GM12801 (cell line): ENCODE measurements around the gene LRIG3.

Source experiments
- TF ChIP-seq, protein P1 (sequence below): IDR thresholded peaks from one replicate; pipeline ENCODE4 v1.5.1; 2011; ENCODE audit warnings: control low read depth; ENCODE audit not compliant: insufficient read length; ENCODE audit errors: extremely low read depth

Gene LRIG3

DNA sequence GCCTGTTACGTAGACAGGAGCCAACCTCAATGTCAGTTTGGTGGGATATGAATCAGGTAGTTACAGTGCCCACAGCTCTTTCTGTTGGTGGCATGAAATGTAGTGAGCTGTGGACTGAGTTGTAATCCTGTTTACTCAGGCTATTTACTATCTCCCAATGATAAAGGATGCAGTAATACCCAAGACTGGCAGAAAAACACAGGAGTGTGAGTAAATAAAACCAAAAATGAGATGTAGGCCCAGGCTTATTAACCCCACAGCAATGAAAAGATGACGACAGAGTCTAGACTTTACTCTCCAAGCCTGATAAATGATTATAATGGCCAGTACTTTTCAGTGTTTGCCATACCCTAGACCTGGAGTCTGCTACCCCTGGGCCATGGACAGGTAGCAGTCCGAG lies 22.8 kb upstream of the LRIG3 start:
- TF ChIP-seq, protein P1, sequence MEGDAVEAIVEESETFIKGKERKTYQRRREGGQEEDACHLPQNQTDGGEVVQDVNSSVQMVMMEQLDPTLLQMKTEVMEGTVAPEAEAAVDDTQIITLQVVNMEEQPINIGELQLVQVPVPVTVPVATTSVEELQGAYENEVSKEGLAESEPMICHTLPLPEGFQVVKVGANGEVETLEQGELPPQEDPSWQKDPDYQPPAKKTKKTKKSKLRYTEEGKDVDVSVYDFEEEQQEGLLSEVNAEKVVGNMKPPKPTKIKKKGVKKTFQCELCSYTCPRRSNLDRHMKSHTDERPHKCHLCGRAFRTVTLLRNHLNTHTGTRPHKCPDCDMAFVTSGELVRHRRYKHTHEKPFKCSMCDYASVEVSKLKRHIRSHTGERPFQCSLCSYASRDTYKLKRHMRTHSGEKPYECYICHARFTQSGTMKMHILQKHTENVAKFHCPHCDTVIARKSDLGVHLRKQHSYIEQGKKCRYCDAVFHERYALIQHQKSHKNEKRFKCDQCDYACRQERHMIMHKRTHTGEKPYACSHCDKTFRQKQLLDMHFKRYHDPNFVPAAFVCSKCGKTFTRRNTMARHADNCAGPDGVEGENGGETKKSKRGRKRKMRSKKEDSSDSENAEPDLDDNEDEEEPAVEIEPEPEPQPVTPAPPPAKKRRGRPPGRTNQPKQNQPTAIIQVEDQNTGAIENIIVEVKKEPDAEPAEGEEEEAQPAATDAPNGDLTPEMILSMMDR, result no peak

DNA sequence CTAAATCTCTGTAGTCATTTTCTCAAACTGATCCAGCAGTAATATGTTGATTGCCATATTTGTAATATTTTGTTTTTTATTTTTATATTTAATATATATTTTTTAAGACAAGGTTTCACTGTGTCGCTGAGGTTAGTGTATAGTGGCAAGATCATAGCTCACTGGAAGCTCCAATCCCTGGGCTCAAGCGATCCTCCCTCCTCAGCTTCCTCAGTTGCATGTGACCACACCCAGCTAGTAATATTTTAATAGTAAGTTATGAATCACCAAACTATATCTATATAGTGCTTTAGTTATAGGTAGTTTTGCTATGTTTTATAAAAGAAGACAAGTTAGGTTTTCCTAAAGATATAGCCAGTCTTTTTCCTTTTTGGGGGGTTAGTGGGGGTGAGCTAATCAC lies 22.0 kb upstream of the LRIG3 start:
- TF ChIP-seq, protein P1, result no peak

DNA sequence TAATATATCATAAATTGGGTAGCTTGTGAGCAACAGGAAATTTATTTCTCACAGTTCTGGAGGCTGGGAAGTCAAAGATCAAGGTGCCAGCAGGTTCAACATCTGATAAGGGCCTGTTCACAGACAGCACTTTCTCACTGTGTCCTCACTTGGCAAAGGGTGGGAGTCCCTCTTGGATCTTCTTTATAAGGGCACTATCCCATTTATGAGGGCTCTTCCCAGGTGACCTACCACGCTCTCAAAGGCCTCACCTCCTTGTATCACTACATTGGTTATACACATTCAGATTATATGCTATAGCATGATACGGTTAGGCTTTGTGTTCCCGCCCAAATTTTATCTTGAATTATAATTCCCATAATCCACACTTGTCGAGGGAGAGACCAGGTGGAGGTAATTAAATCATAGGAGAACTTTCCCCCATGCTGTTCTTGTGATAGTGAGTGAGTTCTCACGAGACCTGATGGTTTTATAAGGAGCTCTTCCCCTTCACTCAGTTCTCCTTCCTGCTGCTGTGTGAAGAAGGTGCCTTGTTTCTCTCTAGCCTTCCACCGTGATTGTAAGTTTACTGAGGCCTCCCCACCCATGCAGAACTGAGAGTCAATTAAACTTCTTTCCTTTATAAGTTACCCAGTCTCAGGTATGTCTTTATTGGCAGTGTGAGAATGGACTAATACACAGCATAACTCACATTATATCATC lies 19.2 kb upstream of the LRIG3 start:
- TF ChIP-seq, protein P1, result no peak

DNA sequence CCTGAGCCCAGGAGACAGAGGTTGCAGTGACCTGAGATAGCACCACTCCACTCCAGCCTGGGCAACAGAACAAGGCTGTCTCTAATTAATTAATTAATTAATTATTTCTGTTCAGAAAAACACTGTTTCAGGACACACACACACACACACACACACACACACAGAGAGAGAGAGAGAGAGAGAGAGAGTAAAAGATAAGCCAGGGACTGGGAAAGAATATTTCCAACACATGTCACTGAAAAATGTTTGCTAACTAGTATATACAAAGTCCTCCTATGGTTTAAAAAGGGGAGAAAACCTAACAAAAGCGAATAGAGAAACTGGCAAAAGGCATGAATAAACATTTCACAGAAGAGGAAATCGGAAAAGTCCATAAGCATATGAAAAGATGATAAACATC lies 18.1 kb upstream of the LRIG3 start:
- TF ChIP-seq, protein P1, result no peak

DNA sequence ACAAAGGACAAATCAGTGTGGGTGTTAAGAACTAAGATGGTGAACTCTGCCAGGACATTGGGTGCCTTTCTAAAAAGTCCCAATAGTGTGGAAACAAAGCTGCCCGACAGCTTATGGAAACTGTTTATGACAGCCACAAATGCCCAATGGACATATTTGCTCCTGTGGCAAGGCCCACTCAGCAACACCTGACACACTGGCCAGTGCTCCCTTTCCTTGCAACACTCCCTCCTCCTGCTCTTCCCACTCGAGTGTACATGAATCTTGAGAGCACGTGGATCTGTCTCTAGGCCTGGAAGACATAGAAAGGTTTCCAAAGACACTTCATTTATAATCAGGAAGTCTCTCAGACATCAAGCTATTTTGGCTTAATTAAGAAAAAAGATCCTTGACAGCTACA lies 14.2 kb upstream of the LRIG3 start:
- TF ChIP-seq, protein P1, result no peak

DNA sequence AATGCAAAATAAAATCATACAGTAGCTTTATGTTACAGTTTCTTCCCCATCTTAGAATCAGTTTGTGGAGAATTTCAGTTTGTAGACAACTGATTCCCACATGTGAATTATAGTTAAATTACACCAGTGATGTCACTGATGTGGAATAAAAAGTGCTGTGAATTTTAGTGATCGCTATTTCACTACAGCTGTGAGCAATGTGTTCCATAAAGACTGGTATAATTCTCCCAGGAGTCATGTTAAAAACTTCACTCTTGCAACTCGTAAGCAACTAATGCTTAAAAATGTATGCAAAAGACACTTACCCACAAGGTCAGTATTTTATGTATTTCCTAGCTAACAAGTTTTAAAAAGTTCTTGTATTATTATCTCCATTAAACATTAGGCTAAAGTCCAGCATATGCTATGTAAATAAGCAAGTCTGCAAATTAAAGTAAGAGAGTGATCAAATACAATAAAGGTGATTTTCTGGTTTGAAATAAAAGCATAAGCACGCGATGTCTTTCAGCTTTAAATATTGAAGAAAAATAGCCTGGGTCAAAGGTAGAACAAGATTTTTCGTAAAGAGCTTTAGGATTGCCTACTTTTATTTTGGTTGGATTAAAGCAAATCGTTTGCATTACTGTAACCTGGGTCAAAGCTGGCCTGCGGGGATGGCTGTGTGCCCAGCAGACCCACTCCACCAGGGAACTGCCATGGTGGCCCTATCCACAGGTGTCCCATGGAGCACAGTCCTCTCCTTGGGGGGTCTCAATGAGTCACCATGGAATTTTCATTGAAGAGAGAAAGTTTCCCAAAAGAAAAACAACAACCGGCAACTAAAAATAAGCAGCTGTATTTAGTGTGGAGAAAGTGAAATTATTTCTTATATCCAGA lies 12.7 kb upstream of the LRIG3 start:
- TF ChIP-seq, protein P1, result no peak

DNA sequence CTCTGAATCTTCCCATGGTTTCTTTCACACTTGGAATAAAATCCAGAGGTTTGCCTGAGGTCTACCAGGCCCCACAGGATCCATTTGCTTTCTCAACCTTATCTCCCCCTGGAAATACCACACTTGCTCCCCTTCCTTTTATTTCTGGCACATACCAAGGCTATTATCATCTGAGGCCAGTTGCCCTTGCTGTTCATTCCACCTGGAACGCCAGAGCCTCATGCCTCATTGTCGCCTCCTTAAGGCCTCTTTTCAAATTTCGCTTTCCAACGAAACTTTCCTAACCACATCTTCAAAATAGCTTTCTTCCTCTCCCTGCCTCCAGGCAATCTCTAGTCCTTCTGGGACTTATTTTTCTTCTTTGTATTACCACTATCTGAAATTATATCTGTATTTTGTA lies 11.2 kb upstream of the LRIG3 start:
- TF ChIP-seq, protein P1, result no peak
